Measurements from ENCODE around the gene CYP4V2. TPM values are rescaled to one million over a fixed set of nuclear protein-coding genes. Genes with fewer than 3 reads are reported as not detected.

CYP4V2 gene
- total RNA-seq, 2 experiments from 2014 or later = 4.9 to 5.2 TPM

DNA sequence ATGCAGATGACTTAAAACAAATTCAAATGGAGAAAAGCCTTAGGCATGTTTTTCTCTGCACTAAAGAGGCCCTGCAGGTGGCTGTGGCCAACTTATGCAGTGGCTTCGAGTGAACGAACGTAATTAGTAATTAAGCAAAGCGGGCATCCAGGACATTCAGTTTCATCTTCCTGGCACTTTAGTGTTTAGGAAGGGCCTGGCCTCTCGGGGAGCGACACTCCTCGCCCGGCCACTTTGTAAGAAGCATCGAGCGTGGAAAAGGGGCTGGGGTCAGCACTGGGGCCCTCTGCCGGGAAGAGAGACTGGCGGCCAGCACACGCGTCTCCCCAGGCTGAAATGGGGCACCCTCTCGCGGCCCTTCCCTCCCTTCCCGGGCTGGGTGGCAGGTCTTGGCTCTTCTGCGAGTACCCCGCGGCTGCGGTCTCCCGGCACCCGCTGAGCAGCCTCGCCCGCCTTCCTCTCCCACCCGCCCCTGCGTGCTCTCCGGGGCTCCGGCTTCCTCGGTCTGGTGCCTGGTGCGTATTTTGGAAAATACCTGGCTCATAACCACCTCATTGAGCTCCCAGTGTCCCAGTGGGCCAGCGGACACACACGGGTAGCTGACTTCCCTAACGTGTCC is 677 bp upstream of the CYP4V2 start:
- intact Hi-C loops (cut with micrococcal nuclease) = loop anchor here (1.0 to 10.0 kb wide), 5 partner anchors 14 to 986 kb away; partner anchors contain the start of genes CCDC110, CFAP97 and SNX25
- DNase-seq = peak; percentile 57
- H3K27ac Mint-ChIP-seq = peak overlapping the region; percentile 91
- H3K9me3 Mint-ChIP-seq = no peaks in the 10 kb centered on the region
- CTCF ChIA-PET = interaction anchor here (1.2 to 4.9 kb wide), 4 partner anchors 11 to 122 kb away, joined by 4 to 42 read pairs (median 14); partner anchors contain the start of gene TLR3
- peaks cover 34% of the 10 kb centered on the region for H3K4me1 Mint-ChIP-seq (ENCODE audit: low read depth)
- H3K27me3 Mint-ChIP-seq = no peaks in the 10 kb centered on the region
- H3K36me3 Mint-ChIP-seq = peaks cover 9% of the 10 kb centered on the region
- POLR2A ChIA-PET = interaction anchor here (1.4 to 3.0 kb wide), 2 partner anchors 11 to 13 kb away, joined by 5 to 15 read pairs; no protein-coding TSS in a partner anchor
- peak overlapping the region; percentile 84 for H3K4me3 Mint-ChIP-seq

DNA sequence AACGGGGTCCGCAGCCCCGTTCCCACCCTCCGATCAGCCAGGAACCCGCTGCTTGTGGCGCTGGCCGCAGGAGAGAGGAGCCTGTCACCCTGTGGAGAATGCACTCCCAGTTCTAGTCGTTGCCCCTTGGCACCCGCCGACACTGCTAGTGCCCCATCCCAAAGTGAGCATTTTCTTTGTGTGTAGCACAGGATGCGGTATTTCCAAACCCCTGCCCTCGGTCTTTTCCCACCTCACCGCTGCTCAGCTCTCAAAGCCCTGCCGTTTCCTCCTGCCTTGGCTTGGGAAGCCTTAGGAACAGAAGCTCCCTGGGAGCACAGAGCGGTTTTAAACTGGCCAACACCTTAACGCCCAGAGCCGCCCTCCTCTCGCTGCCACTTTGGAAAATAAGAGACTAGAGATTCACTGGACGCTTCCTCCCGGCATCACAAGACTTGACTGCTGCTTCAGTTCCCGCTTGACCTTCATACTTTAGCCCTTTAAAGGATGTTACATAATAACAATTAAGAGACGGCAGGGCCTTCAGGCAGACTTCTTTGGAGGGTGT is 772 bp downstream of the CYP4V2 start:
- ChIA-PET POLR2A (interaction anchor here (1.4 to 3.0 kb wide), 3 partner anchors 10 to 22 kb away, joined by 4 to 15 read pairs (median 5); no protein-coding TSS in a partner anchor), CTCF (interaction anchor here (0.6 to 4.9 kb wide), 5 partner anchors 10 to 412 kb away, joined by 3 to 42 read pairs (median 10); partner anchors contain the start of gene TLR3)
- H3K36me3 Mint-ChIP-seq = peaks cover 17% of the 10 kb centered on the region
- peak overlapping the region; percentile 93 for H3K4me3 Mint-ChIP-seq
- H3K27ac Mint-ChIP-seq = peak overlapping the region; percentile 92
- peak; percentile 54 for DNase-seq
- intact Hi-C loops (cut with micrococcal nuclease) = loop anchor here (10.0 kb wide), 1 partner anchor 987 kb away; the partner anchor contains the start of genes CFAP97 and SNX25
- peaks cover 36% of the 10 kb centered on the region for H3K4me1 Mint-ChIP-seq (ENCODE audit: low read depth)
- H3K9me3 Mint-ChIP-seq = no peaks in the 10 kb centered on the region
- H3K27me3 Mint-ChIP-seq = no peaks in the 10 kb centered on the region

GRCh38 chr4:186193851-186194250 is 2.5 kb downstream of the CYP4V2 start:
- H3K27me3 Mint-ChIP-seq = no peaks in the 10 kb centered on the region
- no peak for DNase-seq
- H3K27ac Mint-ChIP-seq = no peak overlapping the region
- H3K36me3 Mint-ChIP-seq = peaks cover 17% of the 10 kb centered on the region
- ChIA-PET CTCF (interaction anchor here (0.6 to 4.9 kb wide), 3 partner anchors 8 to 43 kb away, joined by 3 to 42 read pairs (median 19); no protein-coding TSS in a partner anchor), POLR2A (no interaction called here)
- H3K4me3 Mint-ChIP-seq = no peak overlapping the region
- peaks cover 35% of the 10 kb centered on the region for H3K4me1 Mint-ChIP-seq (ENCODE audit: low read depth)
- no peaks in the 10 kb centered on the region for H3K9me3 Mint-ChIP-seq
- intact Hi-C loops (cut with micrococcal nuclease) = loop anchor here (10.0 kb wide), 1 partner anchor 989 kb away; the partner anchor contains the start of genes CFAP97 and SNX25

DNA sequence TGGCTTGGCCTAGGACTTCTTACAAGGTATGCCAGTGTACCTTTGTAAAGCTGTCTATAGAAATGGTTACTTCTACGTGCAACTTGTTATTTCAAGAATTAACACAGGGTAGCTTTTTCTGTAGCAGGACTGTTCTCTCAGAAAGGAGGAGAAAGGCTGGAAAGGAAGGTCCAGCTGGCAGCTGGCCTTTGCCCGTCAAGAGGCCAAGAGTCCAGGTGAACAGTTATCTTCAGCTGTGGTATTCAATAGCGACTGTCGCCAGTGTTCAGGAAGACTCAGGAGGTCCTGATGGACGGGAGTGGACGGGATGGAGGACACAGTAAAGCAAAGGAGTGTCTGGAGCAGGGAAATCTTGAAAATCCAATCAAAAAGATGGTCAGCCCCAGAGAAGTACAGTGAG is 4.7 kb downstream of the CYP4V2 start:
- DNase-seq = no peak
- ChIA-PET CTCF (interaction anchor here (1.5 kb wide), 1 partner anchor 10 kb away, joined by 4 read pairs; no protein-coding TSS in a partner anchor), POLR2A (no interaction called here)
- no peaks in the 10 kb centered on the region for H3K9me3 Mint-ChIP-seq
- H3K27ac Mint-ChIP-seq = no peak overlapping the region
- no peaks in the 10 kb centered on the region for H3K27me3 Mint-ChIP-seq
- no peak overlapping the region for H3K4me3 Mint-ChIP-seq
- H3K36me3 Mint-ChIP-seq = peaks cover 17% of the 10 kb centered on the region
- peaks cover 20% of the 10 kb centered on the region for H3K4me1 Mint-ChIP-seq (ENCODE audit: low read depth)
- intact Hi-C loops (cut with micrococcal nuclease) = loop anchor here (10.0 kb wide), 1 partner anchor 991 kb away; the partner anchor contains the start of genes CFAP97 and SNX25

GRCh38 chr4:186200516-186200915 is 9.1 kb downstream of the CYP4V2 start:
- Mint-ChIP-seq H3K4me3 (no peak overlapping the region), H3K27ac (no peak overlapping the region), H3K27me3 (no peaks in the 10 kb centered on the region), H3K4me1 (ENCODE audit: low read depth) (peaks cover 27% of the 10 kb centered on the region), H3K9me3 (no peaks in the 10 kb centered on the region), H3K36me3 (peaks cover 10% of the 10 kb centered on the region)
- intact Hi-C loops (cut with micrococcal nuclease) = loop anchor here (5.0 kb wide), 1 partner anchor 773 kb away; the partner anchor contains the start of gene UFSP2
- no peak for DNase-seq
- CTCF ChIA-PET = no interaction called here
- POLR2A ChIA-PET = no interaction called here

- H3K4me1 Mint-ChIP-seq (ENCODE audit: low read depth) = peaks cover 27% of the 10 kb centered on the region
- no peaks in the 10 kb centered on the region for H3K27me3 Mint-ChIP-seq
- H3K9me3 Mint-ChIP-seq = no peaks in the 10 kb centered on the region
- H3K36me3 Mint-ChIP-seq = peaks cover 5% of the 10 kb centered on the region
- ChIA-PET POLR2A (no interaction called here), CTCF (interaction anchor here (1.3 to 1.9 kb wide), 4 partner anchors 10 to 132 kb away, joined by 4 to 42 read pairs (median 8); partner anchors contain the start of genes CYP4V2 and TLR3)
- intact Hi-C loops (cut with micrococcal nuclease) = loop anchor here (1.0 to 5.0 kb wide), 2 partner anchors 133 to 774 kb away; partner anchors contain the start of gene UFSP2
- no peak overlapping the region for H3K4me3 Mint-ChIP-seq
- H3K27ac Mint-ChIP-seq = no peak overlapping the region
- DNase-seq = no peak
These were observed 9.6 kb downstream of the CYP4V2 start for GRCh38 chr4:186201010-186201409.

DNA sequence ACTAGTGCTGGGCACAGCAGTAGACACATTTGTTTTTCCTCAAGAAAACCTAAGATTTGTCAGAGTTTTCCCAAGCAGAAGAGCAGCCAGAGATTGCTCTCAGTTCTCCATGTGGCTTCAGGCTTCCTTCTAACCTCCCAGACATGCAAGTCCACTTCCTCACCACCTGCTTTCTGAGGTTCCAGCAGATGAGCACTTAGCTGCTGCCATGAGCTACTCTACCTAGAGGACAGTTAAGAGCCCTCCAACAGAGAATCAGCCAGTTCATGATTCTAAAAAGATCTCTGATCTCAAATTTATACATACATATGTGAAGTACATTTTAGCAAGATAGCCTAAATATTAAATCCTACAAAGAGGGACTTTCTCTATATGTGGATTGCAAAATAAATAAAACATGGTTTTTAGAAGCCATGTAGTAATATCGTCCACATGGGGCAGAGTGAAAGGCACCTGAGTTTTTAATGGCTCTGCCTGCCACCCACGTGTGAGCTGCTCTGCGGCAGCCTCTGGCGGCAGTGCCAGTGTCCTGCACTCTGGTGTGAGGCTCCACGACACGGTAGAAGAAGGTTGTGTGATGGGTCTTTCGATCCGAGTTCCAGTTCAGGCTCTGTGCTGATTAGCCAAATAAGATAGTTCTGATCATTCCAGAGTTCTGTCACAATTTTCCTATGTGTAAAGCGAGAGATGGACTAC is 10.3 kb downstream of the CYP4V2 start:
- H3K4me3 Mint-ChIP-seq = peak overlapping the region; percentile 21
- H3K4me1 Mint-ChIP-seq (ENCODE audit: low read depth) = peaks cover 27% of the 10 kb centered on the region
- peak overlapping the region; percentile 26 for H3K27ac Mint-ChIP-seq
- CTCF ChIA-PET = interaction anchor here (0.7 to 1.9 kb wide), 6 partner anchors 10 to 806 kb away, joined by 3 to 42 read pairs (median 5); partner anchors contain the start of genes CYP4V2, TLR3 and UFSP2
- no peaks in the 10 kb centered on the region for H3K9me3 Mint-ChIP-seq
- intact Hi-C loops (cut with micrococcal nuclease) = loop anchor here (1.0 to 5.0 kb wide), 3 partner anchors 57 to 774 kb away; partner anchors contain the start of gene UFSP2
- no peaks in the 10 kb centered on the region for H3K27me3 Mint-ChIP-seq
- H3K36me3 Mint-ChIP-seq = peaks cover 3% of the 10 kb centered on the region
- POLR2A ChIA-PET = interaction anchor here (0.8 kb wide), 1 partner anchor 10 kb away, joined by 5 read pairs; the partner anchor contains the start of gene CYP4V2
- DNase-seq = peak; percentile 83

DNA sequence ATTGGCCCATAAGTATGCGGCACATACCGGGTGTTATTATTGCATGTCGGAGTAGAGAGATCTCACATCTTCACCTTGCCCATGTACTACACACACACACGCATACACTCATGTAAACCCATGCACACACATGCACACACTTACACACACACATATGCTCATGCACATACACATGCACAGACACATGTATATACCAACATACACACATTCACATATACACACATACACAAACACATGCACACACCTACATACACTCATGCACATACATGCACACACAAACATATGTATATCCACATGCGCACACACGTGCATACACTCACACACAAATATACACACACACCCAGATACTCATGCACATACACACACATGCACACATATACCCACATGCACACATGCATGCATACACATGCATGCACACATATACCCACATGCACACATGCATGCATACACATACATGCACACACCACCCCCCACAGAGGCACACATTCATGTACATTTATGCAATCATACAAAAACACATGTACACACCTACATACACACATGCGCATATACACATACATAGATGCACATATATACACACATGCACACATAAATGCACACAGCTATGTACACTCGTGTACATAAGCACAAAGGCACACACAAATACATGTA is 11.2 kb downstream of the CYP4V2 start:
- Mint-ChIP-seq H3K27me3 (no peaks in the 10 kb centered on the region), H3K27ac (peak overlapping the region; percentile 78), H3K4me1 (ENCODE audit: low read depth) (peaks cover 25% of the 10 kb centered on the region), H3K4me3 (no peak overlapping the region), H3K36me3 (no peaks in the 10 kb centered on the region), H3K9me3 (no peaks in the 10 kb centered on the region)
- CTCF ChIA-PET = interaction anchor here (0.7 to 1.9 kb wide), 6 partner anchors 11 to 807 kb away, joined by 3 to 42 read pairs (median 5); partner anchors contain the start of genes CYP4V2, TLR3 and UFSP2
- no peak for DNase-seq
- intact Hi-C loops (cut with micrococcal nuclease) = loop anchor here (2.0 to 5.0 kb wide), 2 partner anchors 58 to 775 kb away; partner anchors contain the start of gene UFSP2
- POLR2A ChIA-PET = interaction anchor here (0.8 kb wide), 1 partner anchor 11 kb away, joined by 5 read pairs; the partner anchor contains the start of gene CYP4V2

- Mint-ChIP-seq H3K4me1 (ENCODE audit: low read depth) (peaks cover 25% of the 10 kb centered on the region), H3K36me3 (no peaks in the 10 kb centered on the region), H3K27ac (peak overlapping the region; percentile 78), H3K27me3 (no peaks in the 10 kb centered on the region), H3K9me3 (no peaks in the 10 kb centered on the region), H3K4me3 (peak overlapping the region; percentile 69)
- CTCF ChIA-PET = interaction anchor here (1.0 to 1.7 kb wide), 5 partner anchors 8 to 136 kb away, joined by 3 to 19 read pairs (median 6); partner anchors contain the start of gene CYP4V2
- peak; percentile 37 for DNase-seq
- intact Hi-C loops (cut with micrococcal nuclease) = loop anchor here (2.0 to 5.0 kb wide), 2 partner anchors 59 to 776 kb away; partner anchors contain the start of gene UFSP2
- POLR2A ChIA-PET = interaction anchor here (1.9 kb wide), 1 partner anchor 11 kb away, joined by 15 read pairs; the partner anchor contains the start of gene CYP4V2
These were observed 12.0 kb downstream of the CYP4V2 start for GRCh38 chr4:186203406-186203805.

DNA sequence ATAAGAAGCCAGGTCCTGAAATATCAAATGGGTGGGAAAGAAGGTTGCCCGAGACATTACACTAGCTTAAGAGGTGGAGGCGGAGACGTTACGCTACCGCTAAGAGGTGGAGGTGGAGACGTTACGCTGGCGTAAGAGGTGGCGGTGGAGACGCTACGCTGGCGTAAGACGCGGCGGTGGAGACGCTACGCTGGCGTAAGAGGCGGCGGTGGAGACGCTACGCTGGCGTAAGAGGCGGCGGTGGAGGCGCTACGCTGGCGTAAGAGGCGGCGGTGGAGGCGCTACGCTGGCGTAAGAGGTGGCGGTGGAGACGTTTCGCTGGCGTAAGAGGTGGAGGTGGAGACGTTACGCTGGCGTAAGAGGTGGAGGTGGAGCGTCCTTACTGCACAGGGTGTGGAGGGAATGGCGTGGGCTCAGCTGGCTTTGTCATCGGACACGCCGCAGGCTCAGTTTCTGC is 12.8 kb downstream of the CYP4V2 start:
- peaks cover 7% of the 10 kb centered on the region for H3K36me3 Mint-ChIP-seq
- CTCF ChIA-PET = interaction anchor here (1.0 to 1.7 kb wide), 5 partner anchors 7 to 136 kb away, joined by 3 to 19 read pairs (median 6); partner anchors contain the start of gene CYP4V2
- intact Hi-C loops (cut with micrococcal nuclease) = loop anchor here (1.0 to 5.0 kb wide), 3 partner anchors 13 to 808 kb away; partner anchors contain the start of genes ANKRD37, CYP4V2 and UFSP2
- H3K27me3 Mint-ChIP-seq = no peaks in the 10 kb centered on the region
- H3K4me1 Mint-ChIP-seq (ENCODE audit: low read depth) = peaks cover 25% of the 10 kb centered on the region
- H3K27ac Mint-ChIP-seq = peak overlapping the region; percentile 78
- H3K4me3 Mint-ChIP-seq = peak overlapping the region; percentile 69
- POLR2A ChIA-PET = interaction anchor here (1.9 kb wide), 1 partner anchor 12 kb away, joined by 15 read pairs; the partner anchor contains the start of gene CYP4V2
- peak; percentile 92 for DNase-seq
- peaks cover 5% of the 10 kb centered on the region for H3K9me3 Mint-ChIP-seq
